Mesodermal cell (in vitro differentiated cells): Measurements from ENCODE around the gene TAS2R38.
"Not testable (repeated sequence)": the region's sequence is repeated elsewhere in the genome, so short reads cannot be mapped to it uniquely, and the experiment has no call there.

Experiments used
- H3K27ac ChIP-seq: 2 replicates; pipeline ENCODE4 v1.7.0; 2013; ENCODE audit warnings: mild to moderate bottlenecking, low read depth, low read length, moderate library complexity; ENCODE audit not compliant: severe bottlenecking
- H3K36me3 ChIP-seq: 2 replicates; pipeline ENCODE4 v1.7.1; 2013; ENCODE audit warnings: mild to moderate bottlenecking, low read length, moderate library complexity; ENCODE audit not compliant: control insufficient read depth, insufficient read depth
- H3K4me1 ChIP-seq: one replicate; pipeline ENCODE4 v1.7.1; 2013; ENCODE audit warnings: mild to moderate bottlenecking, low read length; ENCODE audit not compliant: insufficient read depth, control insufficient read depth, poor library complexity, severe bottlenecking
- H3K4me3 ChIP-seq: 2 replicates; pipeline ENCODE4 v1.7.0; 2013; ENCODE audit warnings: low read length, control low read depth, mild to moderate bottlenecking; ENCODE audit not compliant: insufficient read depth, poor library complexity, severe bottlenecking; ENCODE audit errors: extremely low read depth
- H3K9me3 ChIP-seq: 2 replicates; pipeline ENCODE4 v1.7.1; 2013; ENCODE audit warnings: mild to moderate bottlenecking, low read length, moderate library complexity; ENCODE audit not compliant: control insufficient read depth
- WGBS, 2 experiments: methylation state at CpG; one replicate each; pipeline ENCODE4 v1.1.5; 2013; ENCODE audit warnings: missing lambda C conversion rate in 2 of 2; ENCODE audit not compliant: insufficient coverage in 2 of 2; 5-methylcytosine and 5-hydroxymethylcytosine counted together

The TAS2R38 gene

GRCh38 chr7:141999058-141999623, 25.6 kb upstream of the TAS2R38 start:
- H3K36me3 ChIP-seq = no peaks in the 10 kb centered on the region
- no peak overlapping the region for H3K27ac ChIP-seq
- H3K9me3 ChIP-seq = no peaks in the 10 kb centered on the region
- H3K4me1 ChIP-seq = no peaks in the 10 kb centered on the region
- 86% methylated on average over 1 of the region's 4 CpGs; no CpG with 5 or more reads in 1 of the 2 experiments for WGBS, 2 experiments
- no peak overlapping the region for H3K4me3 ChIP-seq

- Histone ChIP-seq H3K36me3 (no peaks in the 10 kb centered on the region), H3K4me3 (no peak overlapping the region), H3K9me3 (no peaks in the 10 kb centered on the region), H3K4me1 (no peaks in the 10 kb centered on the region), H3K27ac (no peak overlapping the region)
- WGBS, 2 experiments = no CpG with 5 or more reads among the region's 1 CpG
These were observed 19.8 kb upstream of the TAS2R38 start for GRCh38 chr7:141993354-141993753.

GRCh38 chr7:141992688-141993087, 19.1 kb upstream of the TAS2R38 start:
- WGBS, 2 experiments = 77 to 78% methylated on average over 2 of the region's 4 CpGs
- Histone ChIP-seq H3K36me3 (no peaks in the 10 kb centered on the region), H3K27ac (no peak overlapping the region), H3K4me3 (no peak overlapping the region), H3K4me1 (no peaks in the 10 kb centered on the region), H3K9me3 (no peaks in the 10 kb centered on the region)

GRCh38 chr7:141992156-141992555, 18.6 kb upstream of the TAS2R38 start:
- Histone ChIP-seq H3K36me3 (no peaks in the 10 kb centered on the region), H3K4me1 (no peaks in the 10 kb centered on the region), H3K27ac (no peak overlapping the region), H3K4me3 (no peak overlapping the region), H3K9me3 (no peaks in the 10 kb centered on the region)
- 86% methylated on average over 1 of the region's 2 CpGs; no CpG with 5 or more reads in 1 of the 2 experiments for WGBS, 2 experiments

- H3K36me3 ChIP-seq = no peaks in the 10 kb centered on the region
- H3K4me1 ChIP-seq = no peaks in the 10 kb centered on the region
- no peak overlapping the region for H3K4me3 ChIP-seq
- no peak overlapping the region for H3K27ac ChIP-seq
- WGBS, 2 experiments = 81 to 93% methylated on average over 2 to 6 of the region's 6 CpGs
- H3K9me3 ChIP-seq = no peaks in the 10 kb centered on the region
These were observed 17.6 kb upstream of the TAS2R38 start for GRCh38 chr7:141991140-141991539.

GRCh38 chr7:141990011-141990725, 16.6 kb upstream of the TAS2R38 start:
- Histone ChIP-seq H3K4me3 (no peak overlapping the region), H3K27ac (no peak overlapping the region), H3K36me3 (no peaks in the 10 kb centered on the region), H3K4me1 (no peaks in the 10 kb centered on the region), H3K9me3 (no peaks in the 10 kb centered on the region)
- 75 to 90% methylated on average over 1 to 2 of the region's 2 CpGs for WGBS, 2 experiments

GRCh38 chr7:141987803-141988202, 14.2 kb upstream of the TAS2R38 start:
- not testable (repeated sequence) for H3K27ac ChIP-seq, H3K4me3 ChIP-seq, H3K4me1 ChIP-seq, H3K36me3 ChIP-seq, H3K9me3 ChIP-seq
- WGBS, 2 experiments = 88 to 100% methylated on average over 2 to 3 of the region's 4 CpGs

GRCh38 chr7:141986923-141987322, 13.3 kb upstream of the TAS2R38 start:
- 96 to 97% methylated on average over 2 of the region's 2 CpGs for whole genome bisulfite sequencing, 2 experiments

GRCh38 chr7:141985926-141986325, 12.4 kb upstream of the TAS2R38 start:
- H3K36me3 ChIP-seq, H3K9me3 ChIP-seq, H3K4me3 ChIP-seq, H3K4me1 ChIP-seq, H3K27ac ChIP-seq: not testable (repeated sequence)
- 100% methylated on average over 1 to 2 of the region's 13 CpGs for WGBS, 2 experiments

More at GRCh38 chr7:141986923-141987322, 13.3 kb upstream of the TAS2R38 start:
- no peak overlapping the region for H3K27ac ChIP-seq
- no peaks in the 10 kb centered on the region for H3K9me3 ChIP-seq
- H3K4me1 ChIP-seq = no peaks in the 10 kb centered on the region
- no peak overlapping the region for H3K4me3 ChIP-seq
- no peaks in the 10 kb centered on the region for H3K36me3 ChIP-seq

- H3K27ac ChIP-seq = no peak overlapping the region
- H3K9me3 ChIP-seq = no peaks in the 10 kb centered on the region
- no CpG with 5 or more reads among the region's 2 CpGs for WGBS, 2 experiments
- no peak overlapping the region for H3K4me3 ChIP-seq
- H3K36me3 ChIP-seq = no peaks in the 10 kb centered on the region
- no peaks in the 10 kb centered on the region for H3K4me1 ChIP-seq
These were observed 6.0 kb upstream of the TAS2R38 start for GRCh38 chr7:141979568-141979967.

- Histone ChIP-seq H3K27ac (no peak overlapping the region), H3K9me3 (no peaks in the 10 kb centered on the region), H3K4me1 (no peaks in the 10 kb centered on the region), H3K36me3 (no peaks in the 10 kb centered on the region), H3K4me3 (no peak overlapping the region)
- 91 to 100% methylated on average over 1 of the region's 1 CpG for WGBS, 2 experiments
These were observed 4.8 kb upstream of the TAS2R38 start for GRCh38 chr7:141978351-141978750.
